Keratinocyte (primary cell): ENCODE data around the gene FHDC1.

Experiments
- EZH2 ChIP-seq: IDR thresholded peaks from one replicate; pipeline ENCODE4 v1.6.1; 2012; ENCODE audit warnings: inconsistent platforms, mild to moderate bottlenecking, low read length, moderate library complexity
- TF ChIP-seq, protein P1 (sequence below), 3 experiments: IDR thresholded peaks in 1 of 3; conservative IDR thresholded peaks in 1 of 3; optimal IDR thresholded peaks in 1 of 3; 2 replicates in 2 of 3; 3 replicates in 1 of 3; pipeline versions ENCODE3 to v1.5.1; 2011; ENCODE audit warnings: low read length in 3 of 3, mild to moderate bottlenecking in 3 of 3, moderate library complexity in 2 of 3, control low read depth in 1 of 3, inconsistent platforms in 1 of 3; ENCODE audit not compliant: insufficient read depth in 2 of 3; ENCODE audit errors: extremely low read depth in 1 of 3

DNA sequence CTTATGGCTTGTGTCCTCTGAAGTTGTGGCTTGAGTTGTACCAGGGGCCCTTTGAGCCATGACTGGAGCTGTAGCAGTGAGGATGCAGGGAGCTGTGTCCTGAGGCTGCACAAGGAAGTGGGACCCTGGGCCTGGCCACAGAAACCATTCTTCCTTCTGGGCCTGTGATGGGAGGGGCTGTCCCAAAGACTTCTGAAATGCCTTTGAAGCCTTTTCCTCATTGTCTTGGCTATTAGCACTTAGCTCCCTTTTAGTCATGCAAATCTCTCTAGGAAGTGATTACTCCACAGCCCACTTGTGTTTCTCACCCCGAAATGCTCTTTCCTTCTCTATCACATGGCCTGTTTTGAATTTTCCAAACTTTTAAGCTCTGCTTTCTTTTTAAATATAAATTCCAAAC, 92.4 kb downstream of the FHDC1 start:
- TF ChIP-seq, protein P1, sequence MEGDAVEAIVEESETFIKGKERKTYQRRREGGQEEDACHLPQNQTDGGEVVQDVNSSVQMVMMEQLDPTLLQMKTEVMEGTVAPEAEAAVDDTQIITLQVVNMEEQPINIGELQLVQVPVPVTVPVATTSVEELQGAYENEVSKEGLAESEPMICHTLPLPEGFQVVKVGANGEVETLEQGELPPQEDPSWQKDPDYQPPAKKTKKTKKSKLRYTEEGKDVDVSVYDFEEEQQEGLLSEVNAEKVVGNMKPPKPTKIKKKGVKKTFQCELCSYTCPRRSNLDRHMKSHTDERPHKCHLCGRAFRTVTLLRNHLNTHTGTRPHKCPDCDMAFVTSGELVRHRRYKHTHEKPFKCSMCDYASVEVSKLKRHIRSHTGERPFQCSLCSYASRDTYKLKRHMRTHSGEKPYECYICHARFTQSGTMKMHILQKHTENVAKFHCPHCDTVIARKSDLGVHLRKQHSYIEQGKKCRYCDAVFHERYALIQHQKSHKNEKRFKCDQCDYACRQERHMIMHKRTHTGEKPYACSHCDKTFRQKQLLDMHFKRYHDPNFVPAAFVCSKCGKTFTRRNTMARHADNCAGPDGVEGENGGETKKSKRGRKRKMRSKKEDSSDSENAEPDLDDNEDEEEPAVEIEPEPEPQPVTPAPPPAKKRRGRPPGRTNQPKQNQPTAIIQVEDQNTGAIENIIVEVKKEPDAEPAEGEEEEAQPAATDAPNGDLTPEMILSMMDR (optimal IDR thresholded peaks at IDR 0.05 in 1 of 3, IDR thresholded peaks at IDR 0.05 in 1 of 3, conservative IDR thresholded peaks at IDR 0.05 in 1 of 3; ENCODE audit: extremely low read depth in 1 of 3, insufficient read depth in 2 of 3, low read length in 3 of 3) = no peak
- TF ChIP-seq EZH2 = no peak
